Heart right ventricle (tissue), 16 donors: Measurements from ENCODE around the gene ARGLU1. TPM values are rescaled to one million over a fixed set of nuclear protein-coding genes. Genes with fewer than 3 reads are reported as not detected.

Experiments
- ATAC-seq, 8 donors: fragments of 200-7000 bp; cut with Tn5 transposase; one replicate each; pipeline ENCODE4 v1.9.1; 2020; ENCODE audit warnings: mild to moderate bottlenecking in 8 of 8, moderate library complexity in 8 of 8, moderate number of reproducible peaks in 1 of 8
- DNase-seq, 2 donors: peaks; one replicate each; pipeline ENCODE4 v3.0.0-alpha.2; 2020
- H3K27ac ChIP-seq, 10 donors: fragments of 200-600 bp; sonication (generic) in 2 of 10; one replicate each; pipeline versions ENCODE4 v1.5.0 to v1.8.0; 2020 to 2022; ENCODE audit warnings: mild to moderate bottlenecking in 3 of 10
- H3K27me3 ChIP-seq, 7 donors: fragments of 200-600 bp; one replicate each; pipeline ENCODE4 v1.8.0; 2021 to 2022; ENCODE audit warnings: mild to moderate bottlenecking in 2 of 7
- H3K36me3 ChIP-seq, 9 donors: fragments of 200-600 bp; sonication (generic) in 1 of 9; one replicate each; pipeline versions ENCODE4 v1.5.0 to v1.8.0; 2020 to 2022; ENCODE audit warnings: mild to moderate bottlenecking in 2 of 9
- H3K4me1 ChIP-seq, 9 donors: fragments of 200-600 bp; sonication (generic) in 1 of 9; one replicate each; pipeline versions ENCODE4 v1.5.0 to v1.8.0; 2020 to 2022; ENCODE audit warnings: mild to moderate bottlenecking in 4 of 9
- H3K4me3 ChIP-seq, 10 donors: fragments of 200-600 bp; sonication (generic) in 2 of 10; one replicate each; pipeline versions ENCODE4 v1.5.0 to v1.8.0; 2020 to 2022; ENCODE audit warnings: mild to moderate bottlenecking in 7 of 10, moderate library complexity in 2 of 10
- H3K9me3 ChIP-seq, 11 donors: fragments of 200-600 bp in 10 of 11; sonication (generic) in 2 of 11; one replicate each; pipeline versions ENCODE4 v1.5.0 to v1.8.0; 2013 to 2022; ENCODE audit warnings: mild to moderate bottlenecking in 2 of 11, control low read depth in 1 of 11, moderate library complexity in 1 of 11
- CTCF ChIP-seq, 9 donors: fragments of 200-600 bp; sonication (generic) in 2 of 9; IDR thresholded peaks; one replicate each; pipeline versions ENCODE4 v1.5.0 to v1.8.0; 2021 to 2022; ENCODE audit warnings: antibody characterized with exemption in 9 of 9, mild to moderate bottlenecking in 5 of 9, moderate library complexity in 1 of 9
- WGBS, 2 donors: extraction: QIAGEN DNeasy Blood & Tissue Kit; methylation state at CpG; one replicate each; pipeline ENCODE4 v1.1.7; 2013; ENCODE audit warnings: inconsistent platforms in 1 of 2; 5-methylcytosine and 5-hydroxymethylcytosine counted together
- intact Hi-C, 10 donors: fragments of 100-400 bp; cut with DNase I; formaldehyde crosslinking; loops; one replicate each; pipeline versions ENCODE4 v1.11.1 to v1.14.2; 2022
- polyA plus RNA-seq, 2 donors: library from polyadenylated mRNA; stranded (reverse); fragments of 200-250 nt; gene quantifications; one replicate each; pipeline ENCODE4 v1.2.3, GENCODE V29; 2013
- total RNA-seq, 10 donors: library from RNA; stranded (reverse); fragmentation: NEBNext Ultra II Directional in 3 of 10; extraction: Animal tissue kit (Norgen Biotek cat#: 25700) in 3 of 10; gene quantifications; one replicate each; pipeline versions ENCODE4 v1.2.1 to v1.2.4, GENCODE V29; 2021 to 2023
- donor health status: Arrhythmogenic right ventricular cardiomyopathy.
- donor health status: ischemic (EF 13 %, LVEDD 7.1; RV severe dilation, severe dysfunction).
- donor health status: healthy with polysubstance abuse.
- donor health status: DM: no; HTN: yes; CAD: no.
- donor health status: DM: no; HTN: no; CAD: no.
- donor health status: ischemic (EF 25% LVEDD 6.9; RV normal size, moderate dysfunction).
- donor health status: ischemic (EF 25% LVEDD 5.7; RV mildly dilated, moderate dysfunction).
- donor health status: healthy.
- donor health status: DM: yes; HTN: yes; CAD: no.
- donor health status: Ischemic cardiomyopathy.
- donor health status: ischemic (EF 35%, LVEDD 5.7; RV mildly dilated, moderate dysfunction).
- donor health status: nonischemic (EF 11% LVEDD 7.7; RV severe dilation, severe dysfunction).
- donor health status: DM: yes; HTN: yes; CAD: no.
- donor health status: PGD.
- donor health status: ischemic (EF 29% LVEDD 5.4; RV normal size, mild dysfunction).
- donor health status: nonischemic (EF 23%, LVEDD 6.1; RV moderate dilation, normal function).

The ARGLU1 gene
- total and polyA plus RNA-seq, 12 donors: 19.1 to 148 (median 29.6) TPM

GRCh38 chr13:106529415-106530170 lies 38.3 kb downstream of the ARGLU1 start:
- DNase-seq (no peak), ATAC-seq (no peak)
- Histone ChIP-seq H3K27me3 (peaks cover 0 to 47% (median 0%) of the 10 kb centered on the region in 7 donors), H3K27ac (peak overlapping the region in 4 of 10 donors; percentile 14 to 92 (median 48)), H3K9me3 (no peaks in the 10 kb centered on the region), H3K4me1 (peaks cover 0 to 61% (median 24%) of the 10 kb centered on the region in 9 donors), H3K36me3 (no peaks in the 10 kb centered on the region), H3K4me3 (peak overlapping the region in 5 of 10 donors; percentile 59 to 87 (median 73))
- 79 to 90% methylated on average over 8 of the region's 8 CpGs for WGBS, 2 donors
- intact Hi-C loops: loop anchor here in 9 of 10 donors (5.0 to 10.0 kb wide), 10 partner anchors 32 to 1957 kb away; no protein-coding TSS in a partner anchor
- no peak for TF ChIP-seq CTCF (IDR thresholded peaks at IDR 0.05)

GRCh38 chr13:106528718-106529414 lies 39.1 kb downstream of the ARGLU1 start:
- WGBS, 2 donors: 87 to 93% methylated on average over 7 of the region's 7 CpGs
- H3K4me3 ChIP-seq: peak overlapping the region in 5 of 10 donors; percentile 59 to 87 (median 73)
- intact Hi-C loops: loop anchor here in 1 of 10 donors (10.0 kb wide), 1 partner anchor 444 kb away; no protein-coding TSS in a partner anchor
- H3K27ac ChIP-seq: peak overlapping the region in 4 of 10 donors; percentile 4 to 52 (median 27)
- TF ChIP-seq CTCF (IDR thresholded peaks at IDR 0.05): no peak
- ATAC-seq (no peak), DNase-seq (no peak)
- H3K36me3 ChIP-seq: no peaks in the 10 kb centered on the region
- H3K27me3 ChIP-seq: peaks cover 0 to 40% (median 0%) of the 10 kb centered on the region in 7 donors
- H3K4me1 ChIP-seq: peaks cover 0 to 68% (median 21%) of the 10 kb centered on the region in 9 donors
- H3K9me3 ChIP-seq: no peaks in the 10 kb centered on the region

GRCh38 chr13:106527826-106528225 lies 40.1 kb downstream of the ARGLU1 start:
- H3K4me1 ChIP-seq: peaks cover 0 to 78% (median 31%) of the 10 kb centered on the region in 9 donors
- ATAC-seq (no peak), DNase-seq (no peak)
- 45 to 55% methylated on average over 2 of the region's 2 CpGs for WGBS, 2 donors
- intact Hi-C loops: loop anchor here in 1 of 10 donors (10.0 kb wide), 1 partner anchor 443 kb away; no protein-coding TSS in a partner anchor
- H3K4me3 ChIP-seq: peak overlapping the region in 4 of 10 donors; percentile 3 to 17 (median 16)
- H3K9me3 ChIP-seq: no peaks in the 10 kb centered on the region
- H3K27ac ChIP-seq: no peak overlapping the region
- TF ChIP-seq CTCF (IDR thresholded peaks at IDR 0.05): no peak
- H3K36me3 ChIP-seq: no peaks in the 10 kb centered on the region
- peaks cover 0 to 29% (median 0%) of the 10 kb centered on the region in 7 donors for H3K27me3 ChIP-seq

- no peak for TF ChIP-seq CTCF (IDR thresholded peaks at IDR 0.05)
- intact Hi-C loops: loop anchor here in 1 of 10 donors (10.0 kb wide), 1 partner anchor 443 kb away; no protein-coding TSS in a partner anchor
- Histone ChIP-seq H3K27me3 (peaks cover 0 to 25% (median 0%) of the 10 kb centered on the region in 7 donors), H3K4me3 (peak overlapping the region in 3 of 10 donors; percentile 15 to 17 (median 17)), H3K36me3 (no peaks in the 10 kb centered on the region), H3K9me3 (no peaks in the 10 kb centered on the region), H3K4me1 (peaks cover 0 to 79% (median 32%) of the 10 kb centered on the region in 9 donors), H3K27ac (no peak overlapping the region)
- ATAC-seq: no peak
- DNase-seq: no peak
- 88 to 92% methylated on average over 1 of the region's 1 CpG for WGBS, 2 donors
Observed at GRCh38 chr13:106527445-106527801, 40.5 kb downstream of the ARGLU1 start.
